HUES6 (cell line): ENCODE measurements around the gene TNS3.

Experiments
- H3K27ac ChIP-seq: 2 replicates; pipeline ENCODE4 v1.7.0; 2013; ENCODE audit warnings: low read depth, mild to moderate bottlenecking, low read length, inconsistent platforms
- H3K27me3 ChIP-seq: 2 replicates; pipeline ENCODE4 v1.6.1; 2013; ENCODE audit warnings: low read length; ENCODE audit not compliant: control insufficient read depth, insufficient read depth
- H3K36me3 ChIP-seq: 2 replicates; pipeline ENCODE4 v1.6.1; 2013; ENCODE audit warnings: low read length; ENCODE audit not compliant: control insufficient read depth, insufficient read depth
- H3K4me1 ChIP-seq: 2 replicates; pipeline ENCODE4 v1.6.1; 2013; ENCODE audit warnings: low read length; ENCODE audit not compliant: control insufficient read depth, insufficient read depth
- H3K4me3 ChIP-seq: 2 replicates; pipeline ENCODE4 v1.5.1; 2013; ENCODE audit warnings: low read depth, low read length
- H3K9ac ChIP-seq: one replicate; pipeline ENCODE4 v1.6.1; 2013; ENCODE audit warnings: mild to moderate bottlenecking, low read length
- H3K9me3 ChIP-seq: 2 replicates; pipeline ENCODE4 v1.6.1; 2013; ENCODE audit warnings: low read depth, low read length; ENCODE audit not compliant: control insufficient read depth, insufficient read depth

Gene TNS3

DNA sequence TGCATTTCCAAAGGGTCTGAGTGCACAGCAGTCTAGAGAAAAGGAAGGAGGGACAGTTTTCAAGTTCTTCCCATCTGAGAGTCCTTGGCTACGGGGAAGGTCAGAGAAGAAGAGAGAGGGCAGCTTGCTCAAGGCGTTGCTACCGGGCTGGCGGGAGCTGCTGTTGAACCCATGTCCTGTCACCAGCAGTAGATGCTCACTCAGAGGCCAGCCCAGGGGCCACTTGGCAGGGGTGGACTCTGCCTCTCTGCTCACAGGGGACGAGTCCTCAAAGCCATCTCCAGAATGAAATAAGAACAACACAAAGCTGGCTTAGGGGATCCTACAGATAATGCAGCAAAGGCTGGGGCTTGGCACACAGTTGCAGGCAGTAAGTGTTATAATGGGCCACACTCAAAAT is 231.5 kb downstream of the TNS3 start:
- Histone ChIP-seq H3K9me3 (no peaks in the 10 kb centered on the region), H3K4me1 (no peaks in the 10 kb centered on the region; the same call in 1 of the 2 replicates), H3K27me3 (no peaks in the 10 kb centered on the region), H3K36me3 (no peaks in the 10 kb centered on the region), H3K4me3 (no peak overlapping the region), H3K9ac (no peak overlapping the region), H3K27ac (no peak overlapping the region)

DNA sequence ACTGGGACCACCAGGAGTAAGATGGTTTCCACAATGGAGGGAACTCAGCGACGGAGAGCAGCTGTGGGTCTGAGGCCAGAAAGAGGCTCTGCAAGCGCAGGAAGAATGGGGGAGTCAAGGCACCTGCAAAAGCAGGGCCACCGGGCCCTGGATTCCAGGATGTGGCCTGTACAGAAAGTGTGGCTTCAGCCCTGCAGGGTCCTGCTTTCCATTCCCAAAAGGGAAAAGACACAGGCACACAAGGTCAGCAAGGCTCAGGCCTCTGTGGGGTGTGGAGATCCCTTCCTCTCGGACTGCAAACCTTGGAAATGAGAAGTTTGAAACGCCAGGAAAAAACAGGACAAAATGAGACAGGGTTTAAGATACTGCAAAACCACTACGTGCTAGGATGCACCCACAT is 232.5 kb downstream of the TNS3 start:
- no peaks in the 10 kb centered on the region for H3K27me3 ChIP-seq
- H3K4me1 ChIP-seq, result no peaks in the 10 kb centered on the region
- peaks cover under 1% of the 10 kb centered on the region; the same call in 1 of the 2 replicates for H3K36me3 ChIP-seq
- H3K27ac ChIP-seq, result no peak overlapping the region
- no peaks in the 10 kb centered on the region for H3K9me3 ChIP-seq
- no peak overlapping the region for H3K4me3 ChIP-seq
- H3K9ac ChIP-seq, result no peak overlapping the region

DNA sequence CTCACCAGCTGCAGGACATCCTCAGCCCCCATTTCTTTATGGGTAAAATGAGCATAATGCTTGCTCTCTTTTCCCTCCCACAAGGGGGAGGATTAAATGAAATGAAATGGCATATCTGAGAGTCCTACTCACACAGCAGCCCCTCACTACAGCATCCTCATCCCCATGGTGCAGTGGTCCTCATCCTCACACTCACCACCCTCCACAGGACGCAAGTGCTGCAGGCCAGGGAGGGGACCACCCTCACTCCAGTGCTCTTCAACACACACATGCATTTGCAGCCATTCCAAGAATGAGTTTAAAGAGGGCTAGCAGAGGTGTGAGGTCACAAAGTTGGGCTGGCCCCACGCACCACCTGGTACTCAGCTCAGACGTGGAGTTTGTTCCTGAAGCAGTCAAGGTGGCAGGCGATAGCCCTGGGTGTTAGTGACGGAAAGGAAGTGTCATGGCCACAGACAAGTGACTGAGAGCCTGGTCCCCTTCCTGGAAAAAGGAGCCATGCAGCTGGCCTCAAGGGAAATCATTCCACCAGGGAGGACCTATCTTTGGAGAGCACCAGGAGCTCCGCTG is 234.0 kb downstream of the TNS3 start:
- Histone ChIP-seq H3K4me3 (no peak overlapping the region), H3K4me1 (no peaks in the 10 kb centered on the region), H3K27me3 (no peaks in the 10 kb centered on the region), H3K9me3 (no peaks in the 10 kb centered on the region), H3K9ac (no peak overlapping the region), H3K27ac (no peak overlapping the region), H3K36me3 (peaks cover 11% of the 10 kb centered on the region)

DNA sequence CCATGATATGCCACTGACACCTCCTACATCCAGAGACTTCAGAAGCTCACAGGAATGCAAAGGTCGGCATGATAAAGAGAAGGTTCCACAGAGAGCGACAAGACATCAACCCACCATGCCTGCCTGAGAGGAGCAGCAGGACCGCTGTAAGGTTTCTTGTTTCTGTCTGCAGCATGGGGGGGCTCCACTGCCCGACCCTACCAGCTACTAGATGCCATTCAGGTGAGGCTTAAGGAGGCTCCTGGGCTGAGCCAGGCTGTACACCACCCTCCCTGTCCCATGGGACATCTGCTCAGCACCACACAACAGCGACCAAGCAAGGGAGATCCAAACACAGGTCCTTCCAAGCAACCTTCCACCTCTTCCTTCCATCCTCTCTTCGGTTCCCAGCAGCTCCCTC is 234.6 kb downstream of the TNS3 start:
- no peaks in the 10 kb centered on the region for H3K4me1 ChIP-seq
- no peak overlapping the region for H3K9ac ChIP-seq
- H3K27me3 ChIP-seq, result no peaks in the 10 kb centered on the region
- H3K36me3 ChIP-seq, result peaks cover 11% of the 10 kb centered on the region
- H3K27ac ChIP-seq, result no peak overlapping the region
- no peak overlapping the region for H3K4me3 ChIP-seq
- no peaks in the 10 kb centered on the region for H3K9me3 ChIP-seq

DNA sequence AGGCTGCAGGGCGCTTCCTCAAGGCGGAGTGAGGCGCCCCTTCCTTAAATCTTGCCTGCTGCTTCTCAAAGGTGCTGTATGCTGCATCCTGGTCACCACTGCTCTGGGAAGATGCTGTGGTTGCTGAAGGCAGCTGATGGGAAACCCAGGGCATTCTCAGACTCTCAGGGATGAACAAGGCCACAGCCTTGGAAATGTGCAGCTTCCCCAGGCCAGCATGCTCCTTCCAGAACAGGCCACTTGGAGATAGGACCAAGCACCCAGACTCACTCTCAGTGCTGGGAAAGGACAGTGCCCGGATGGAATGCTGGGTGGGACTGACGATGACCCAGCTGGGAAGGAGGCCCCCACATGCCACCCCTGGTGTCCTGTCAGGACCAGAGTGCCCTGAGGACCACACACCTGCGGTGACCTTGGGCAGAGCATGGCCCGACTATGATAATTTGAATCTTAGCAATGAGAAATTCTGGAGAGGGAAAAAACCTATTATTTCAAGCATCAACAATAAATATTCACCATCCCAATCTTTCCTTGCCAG is 235.5 kb downstream of the TNS3 start:
- H3K4me3 ChIP-seq, result no peak overlapping the region
- H3K4me1 ChIP-seq, result no peaks in the 10 kb centered on the region
- no peak overlapping the region for H3K9ac ChIP-seq
- H3K9me3 ChIP-seq, result no peaks in the 10 kb centered on the region
- H3K27me3 ChIP-seq, result no peaks in the 10 kb centered on the region
- peaks cover 11% of the 10 kb centered on the region for H3K36me3 ChIP-seq
- no peak overlapping the region for H3K27ac ChIP-seq

DNA sequence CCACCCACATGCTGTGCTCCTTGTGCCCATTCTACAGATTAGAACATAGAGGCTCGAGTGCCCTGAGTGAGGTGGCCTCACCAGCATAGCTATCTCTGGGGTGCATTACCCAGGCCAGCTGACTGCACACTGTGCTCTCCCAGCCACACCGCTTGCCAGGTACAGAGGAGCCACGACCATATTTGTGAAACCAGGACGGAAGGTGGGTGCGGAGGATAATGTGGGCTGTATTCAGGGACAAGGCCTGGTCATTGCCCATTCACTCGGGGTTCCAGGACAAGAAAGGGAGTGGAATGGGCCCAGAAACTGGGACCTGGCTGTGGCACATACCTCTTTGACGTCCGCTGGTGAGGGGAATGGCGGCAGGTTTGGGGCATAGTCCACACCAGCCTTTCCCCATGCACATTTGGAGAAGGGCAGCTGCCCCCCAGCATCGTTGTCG is 236.0 kb downstream of the TNS3 start:
- no peaks in the 10 kb centered on the region for H3K9me3 ChIP-seq
- H3K4me3 ChIP-seq, result no peak overlapping the region
- H3K27ac ChIP-seq, result no peak overlapping the region
- H3K27me3 ChIP-seq, result no peaks in the 10 kb centered on the region
- peaks cover 11% of the 10 kb centered on the region for H3K36me3 ChIP-seq
- no peak overlapping the region for H3K9ac ChIP-seq
- no peaks in the 10 kb centered on the region for H3K4me1 ChIP-seq

DNA sequence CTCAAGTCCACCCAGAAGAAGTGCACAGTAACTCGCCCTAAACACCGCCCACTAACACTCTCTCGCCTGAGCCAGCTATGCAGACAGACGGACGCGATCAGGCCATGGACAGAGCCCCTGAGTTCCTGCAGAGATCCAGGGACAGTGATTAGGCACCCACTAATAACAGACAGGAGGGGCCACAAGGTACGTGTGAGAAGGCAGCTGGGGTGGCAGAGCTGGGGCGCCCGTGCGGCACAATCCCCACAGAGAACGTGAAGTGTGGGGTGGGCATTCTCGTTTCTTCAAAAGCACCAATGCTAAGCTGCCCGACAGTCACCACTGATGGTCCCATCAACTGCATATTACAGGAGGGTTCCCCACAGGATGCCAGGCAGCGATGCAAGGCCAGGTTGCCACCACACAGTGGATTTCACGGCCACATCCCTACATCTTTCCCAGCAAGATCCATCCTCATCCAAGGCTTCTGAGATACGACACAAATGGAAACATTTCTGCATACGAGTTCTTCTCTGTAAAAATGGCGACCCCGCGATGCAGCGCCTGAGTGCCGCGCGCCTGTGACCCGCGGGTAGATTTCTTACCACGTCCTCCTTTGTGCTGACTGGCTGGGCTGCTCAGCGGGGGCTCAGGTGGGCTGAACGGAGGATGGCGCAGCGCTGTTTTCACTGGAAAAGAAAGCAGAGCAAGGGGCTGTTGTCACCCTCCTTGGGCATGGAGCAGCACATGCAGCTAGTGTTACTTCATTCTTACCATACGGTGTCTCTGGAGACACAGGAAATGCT is 237.5 kb downstream of the TNS3 start:
- no peak overlapping the region for H3K27ac ChIP-seq
- H3K4me3 ChIP-seq, result no peak overlapping the region
- no peaks in the 10 kb centered on the region for H3K9me3 ChIP-seq
- peaks cover 11% of the 10 kb centered on the region for H3K36me3 ChIP-seq
- H3K9ac ChIP-seq, result no peak overlapping the region
- H3K4me1 ChIP-seq, result no peaks in the 10 kb centered on the region
- H3K27me3 ChIP-seq, result no peaks in the 10 kb centered on the region

DNA sequence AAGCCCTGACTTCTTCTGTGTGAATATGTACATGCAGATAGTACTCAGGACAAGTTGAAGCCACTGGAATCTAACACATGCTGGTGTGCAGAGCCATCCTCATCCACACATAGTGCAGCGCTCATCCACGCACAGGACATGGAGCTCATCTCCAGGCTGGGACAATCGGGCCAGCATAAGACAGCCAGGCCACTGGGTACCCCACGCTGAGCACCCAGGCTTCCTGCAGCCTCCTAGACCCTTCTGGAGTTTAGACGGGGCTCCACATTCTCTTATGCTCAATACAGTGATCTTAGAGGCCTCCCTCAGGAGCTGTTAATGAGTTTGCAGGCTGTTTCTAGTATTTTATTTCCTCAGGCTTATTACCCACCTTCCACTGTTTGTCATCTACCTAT is 238.9 kb downstream of the TNS3 start:
- Histone ChIP-seq H3K9ac (no peak overlapping the region), H3K4me3 (no peak overlapping the region), H3K9me3 (no peaks in the 10 kb centered on the region), H3K4me1 (no peaks in the 10 kb centered on the region), H3K27me3 (no peaks in the 10 kb centered on the region), H3K36me3 (peaks cover 11% of the 10 kb centered on the region), H3K27ac (no peak overlapping the region)

DNA sequence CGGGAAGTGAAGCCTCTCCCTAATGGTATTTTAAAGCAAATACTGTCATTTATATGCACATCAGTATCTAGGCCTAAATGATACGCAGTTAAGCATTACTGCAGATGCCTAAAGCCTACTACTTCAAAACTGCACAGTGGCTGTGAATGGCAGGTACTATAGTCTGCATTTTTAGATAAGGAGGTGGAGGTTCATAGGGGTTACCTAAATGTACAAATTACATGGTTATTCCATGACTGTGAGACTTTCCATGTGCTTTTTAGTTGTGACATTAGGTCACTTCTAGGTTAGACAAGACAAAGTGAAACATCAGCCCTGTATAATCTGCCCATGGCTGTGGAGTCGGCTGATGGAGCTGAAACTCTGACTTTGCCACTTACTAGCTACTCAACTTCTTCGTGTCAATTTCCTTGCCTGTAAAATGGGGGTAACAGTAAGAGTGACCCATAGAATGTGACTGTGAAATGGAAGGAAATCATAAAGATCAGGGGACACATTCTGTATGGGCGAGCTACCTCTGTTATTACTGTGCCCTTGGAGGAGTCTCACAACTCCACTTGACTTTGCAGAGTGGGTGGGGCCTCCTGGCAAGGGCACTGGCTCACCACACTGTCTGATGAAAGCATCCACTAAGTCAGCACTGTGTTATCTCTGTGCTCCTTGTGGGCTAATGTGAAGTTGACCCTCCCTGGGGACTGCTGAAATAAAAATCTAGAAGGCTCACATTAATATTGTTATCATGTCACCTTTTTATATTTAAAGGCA is 239.4 kb downstream of the TNS3 start:
- H3K27me3 ChIP-seq, result no peaks in the 10 kb centered on the region
- H3K36me3 ChIP-seq, result peaks cover 11% of the 10 kb centered on the region
- no peaks in the 10 kb centered on the region for H3K4me1 ChIP-seq
- H3K9me3 ChIP-seq, result no peaks in the 10 kb centered on the region
- H3K4me3 ChIP-seq, result no peak overlapping the region
- H3K9ac ChIP-seq, result no peak overlapping the region
- H3K27ac ChIP-seq, result no peak overlapping the region

DNA sequence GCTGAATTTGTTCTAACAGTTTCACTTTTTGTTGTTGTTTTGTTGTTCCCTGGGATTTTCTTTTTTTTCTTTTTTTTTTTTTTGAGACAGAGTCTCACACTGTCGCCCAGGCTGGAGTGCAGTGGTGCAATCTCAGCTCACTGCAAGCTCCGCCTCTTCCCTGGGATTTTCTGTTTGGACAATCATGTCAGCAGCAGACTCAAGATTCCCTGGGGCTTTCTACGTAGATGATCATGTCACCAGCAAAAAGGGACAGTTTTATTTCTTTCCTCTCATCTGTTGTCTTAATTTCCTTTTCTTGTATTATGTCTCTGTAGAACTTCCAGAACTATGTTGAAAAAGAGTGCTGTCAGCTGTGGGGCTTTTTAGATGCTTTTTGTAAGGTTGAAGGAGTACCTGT is 241.4 kb downstream of the TNS3 start:
- H3K4me3 ChIP-seq, result no peak overlapping the region
- no peaks in the 10 kb centered on the region for H3K27me3 ChIP-seq
- peaks cover 3% of the 10 kb centered on the region; the same call in 1 of the 2 replicates for H3K4me1 ChIP-seq
- no peak overlapping the region for H3K9ac ChIP-seq
- H3K27ac ChIP-seq, result no peak overlapping the region
- H3K36me3 ChIP-seq, result peaks cover 15% of the 10 kb centered on the region
- no peaks in the 10 kb centered on the region for H3K9me3 ChIP-seq

DNA sequence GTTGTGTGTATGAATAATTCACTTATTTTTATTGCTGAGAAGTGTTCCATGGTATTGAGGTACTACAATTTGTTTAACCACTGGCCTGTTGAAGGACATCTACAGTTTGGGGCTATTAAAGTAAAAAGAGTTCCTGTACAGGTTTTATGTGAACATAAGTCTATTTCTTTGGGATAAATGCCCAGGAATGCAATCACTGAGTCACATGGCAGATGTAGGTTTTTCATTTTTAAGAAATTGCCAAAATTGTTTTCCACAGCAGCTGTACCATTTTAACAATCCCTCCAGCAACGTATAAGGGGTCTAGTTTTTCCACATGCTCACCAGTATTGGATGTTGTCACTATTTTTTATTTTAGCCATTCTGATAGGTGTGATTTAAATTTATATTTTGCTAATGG is 243.9 kb downstream of the TNS3 start:
- no peaks in the 10 kb centered on the region for H3K9me3 ChIP-seq
- no peak overlapping the region for H3K4me3 ChIP-seq
- no peak overlapping the region for H3K9ac ChIP-seq
- peaks cover 12% of the 10 kb centered on the region for H3K4me1 ChIP-seq
- no peak overlapping the region for H3K27ac ChIP-seq
- peaks cover 7% of the 10 kb centered on the region; the same call in 1 of the 2 replicates for H3K36me3 ChIP-seq
- H3K27me3 ChIP-seq, result no peaks in the 10 kb centered on the region
